NCI-H69 (cell line): ENCODE results near the gene LUC7L3.
"Not testable (repeated sequence)": the region's sequence is repeated elsewhere in the genome, so short reads cannot be mapped to it uniquely, and the experiment has no call there.

Experiments used
- DNase-seq: peaks from one replicate; lab custom pipeline; 2025; lab: John Stamatoyannopoulos, UW

LUC7L3 gene

GRCh38 chr17:50710025-50710424, 9.4 kb upstream of the LUC7L3 start:
- no peak for DNase-seq

- no peak for DNase-seq
These were observed 8.8 kb upstream of the LUC7L3 start for GRCh38 chr17:50710650-50711049.

GRCh38 chr17:50712641-50713040, 6.8 kb upstream of the LUC7L3 start:
- DNase-seq: no peak

GRCh38 chr17:50715471-50715870, 3.9 kb upstream of the LUC7L3 start:
- DNase-seq: no peak

- DNase-seq: peak; percentile 84
These were observed 756 bp downstream of the LUC7L3 start for GRCh38 chr17:50719924-50720794.

GRCh38 chr17:50721194-50722010, 2.0 kb downstream of the LUC7L3 start:
- peak; percentile 43 for DNase-seq

GRCh38 chr17:50722746-50723145, 3.3 kb downstream of the LUC7L3 start:
- no peak for DNase-seq

- DNase-seq: not testable (repeated sequence)
These were observed 5.2 kb downstream of the LUC7L3 start for GRCh38 chr17:50724622-50725021.

GRCh38 chr17:50725769-50726655, 6.6 kb downstream of the LUC7L3 start:
- no peak for DNase-seq

GRCh38 chr17:50728112-50728429, 8.7 kb downstream of the LUC7L3 start:
- no peak for DNase-seq

- DNase-seq: no peak
These were observed 9.7 kb downstream of the LUC7L3 start for GRCh38 chr17:50728881-50729765.

- no peak for DNase-seq
These were observed 12.4 kb downstream of the LUC7L3 start for GRCh38 chr17:50731575-50732460.

GRCh38 chr17:50735287-50735686, 15.9 kb downstream of the LUC7L3 start:
- DNase-seq: no peak

- DNase-seq: no peak
These were observed 17.8 kb downstream of the LUC7L3 start for GRCh38 chr17:50737118-50737698.

GRCh38 chr17:50739098-50739497, 19.7 kb downstream of the LUC7L3 start:
- no peak for DNase-seq

- DNase-seq: no peak
These were observed 26.2 kb downstream of the LUC7L3 start for GRCh38 chr17:50745631-50746030.

- DNase-seq: no peak
These were observed 29.8 kb downstream of the LUC7L3 start for GRCh38 chr17:50749245-50749644.

GRCh38 chr17:50754521-50754920, 35.1 kb downstream of the LUC7L3 start:
- no peak for DNase-seq

- no peak for DNase-seq
These were observed 39.1 kb downstream of the LUC7L3 start for GRCh38 chr17:50758524-50758923.
